Panc1 (cell line): Measurements from ENCODE around the gene SMYD4. TPM values are rescaled to one million over a fixed set of nuclear protein-coding genes. Genes with fewer than 3 reads are reported as not detected.

ENCODE experiments used
- ATAC-seq: fragments of 200-7000 bp; cut with Tn5 transposase; 2 replicates; pipeline ENCODE4 v1.9.1; 2020; ENCODE audit warnings: mild to moderate bottlenecking, moderate library complexity
- BruUV-seq: library from RNA; stranded (reverse); fragments of 400-500 nt; replicated peaks from 2 replicates; lab custom pipeline; 2021; lab: Mats Ljungman, UMichigan
- CTCF ChIA-PET: fragments of 300-600 bp; sonication (Branson Sonifier 250); formaldehyde crosslinking; loops from one replicate; lab custom pipeline; 2022; ENCODE audit warnings: antibody characterized with exemption; lab: Charles Lee
- POLR2A ChIA-PET: fragments of 300-600 bp; sonication (Branson Sonifier 250); formaldehyde crosslinking; loops from one replicate; lab custom pipeline; 2022; ENCODE audit warnings: antibody characterized with exemption; lab: Charles Lee
- DNase-seq: peaks from one replicate; pipeline ENCODE4 v3.0.0-alpha.2; 2010; ENCODE audit warnings: low read depth, low spot score
- H3K27ac ChIP-seq: 2 replicates; pipeline ENCODE4 v1.5.1; 2011; ENCODE audit warnings: mild to moderate bottlenecking, low read length, inconsistent platforms
- H3K27me3 ChIP-seq: fragments of 200-500 bp; sonication (Bioruptor generic); 2 replicates; pipeline ENCODE4 v1.6.0; 2014; ENCODE audit warnings: low read length, inconsistent platforms; ENCODE audit not compliant: control insufficient read depth, insufficient read depth
- H3K36me3 ChIP-seq: fragments of 200-500 bp; sonication (Bioruptor generic); 2 replicates; pipeline ENCODE4 v1.5.1; 2014; ENCODE audit warnings: inconsistent platforms, mild to moderate bottlenecking, low read length, moderate library complexity; ENCODE audit not compliant: control insufficient read depth, insufficient read depth
- H3K4me1 ChIP-seq: 2 replicates; pipeline ENCODE4 v1.5.1; 2011; ENCODE audit warnings: inconsistent platforms, mild to moderate bottlenecking, low read length, moderate library complexity; ENCODE audit not compliant: control insufficient read depth, insufficient read depth
- H3K4me3 ChIP-seq, 2 experiments: 2 replicates each; pipeline ENCODE4 v1.5.1; 2011 to 2012; ENCODE audit warnings: low read depth in 2 of 2, low read length in 2 of 2, mild to moderate bottlenecking in 2 of 2, inconsistent platforms in 1 of 2, moderate library complexity in 1 of 2
- H3K9me3 ChIP-seq: fragments of 200-500 bp; sonication (Bioruptor generic); 2 replicates; pipeline ENCODE4 v1.5.1; 2014; ENCODE audit warnings: low read depth, mild to moderate bottlenecking, inconsistent platforms, low read length, moderate library complexity; ENCODE audit not compliant: control insufficient read depth, insufficient read depth
- POLR2AphosphoS5 ChIP-seq: IDR thresholded peaks from 2 replicates; pipeline ENCODE4 v1.6.1; 2012; ENCODE audit warnings: mild to moderate bottlenecking, low read depth, low read length, moderate library complexity
- SIN3A ChIP-seq: IDR thresholded peaks from 2 replicates; pipeline ENCODE4 v1.6.1; 2012; ENCODE audit warnings: low read depth, mild to moderate bottlenecking, low read length, moderate library complexity, borderline replicate concordance; ENCODE audit not compliant: insufficient read depth
- TCF7L2 ChIP-seq: IDR thresholded peaks from 2 replicates; pipeline ENCODE4 v1.6.1; 2011; ENCODE audit warnings: mild to moderate bottlenecking, low read depth, low read length, inconsistent platforms
- in situ Hi-C: cut with HindIII; loops from 2 replicates; pipeline ENCODE4 v1.10.0; 2016; ENCODE audit warnings: low sequenced_read_pairs, low pct_unique_long_range_greater_than_20kb
- intact Hi-C: fragments of 100-400 bp; cut with micrococcal nuclease; formaldehyde crosslinking; loops from one replicate; pipeline ENCODE4 v1.10.0; 2022; ENCODE audit not compliant: unreplicated experiment
- total RNA-seq: library from RNA; stranded (reverse); gene quantifications from one replicate; pipeline ENCODE4 v1.2.1, GENCODE V29; 2021; ENCODE audit not compliant: unreplicated experiment
- TF ChIP-seq, protein P1 (sequence below): fragments of 450-650 bp; IDR thresholded peaks from 2 replicates; pipeline ENCODE4 v1.5.1; 2017; ENCODE audit warnings: mild to moderate bottlenecking
- TF ChIP-seq, protein P2 (sequence below), 2 experiments: IDR thresholded peaks; 2 replicates each; pipeline ENCODE4 v1.6.1; 2011 to 2012; ENCODE audit warnings: low read depth in 2 of 2, control low read depth in 1 of 2, low read length in 1 of 2, mild to moderate bottlenecking in 1 of 2, moderate library complexity in 1 of 2; ENCODE audit not compliant: insufficient read depth in 1 of 2

The SMYD4 gene
- total RNA-seq, 1 experiment from 2014 or later = 17.1 TPM

DNA sequence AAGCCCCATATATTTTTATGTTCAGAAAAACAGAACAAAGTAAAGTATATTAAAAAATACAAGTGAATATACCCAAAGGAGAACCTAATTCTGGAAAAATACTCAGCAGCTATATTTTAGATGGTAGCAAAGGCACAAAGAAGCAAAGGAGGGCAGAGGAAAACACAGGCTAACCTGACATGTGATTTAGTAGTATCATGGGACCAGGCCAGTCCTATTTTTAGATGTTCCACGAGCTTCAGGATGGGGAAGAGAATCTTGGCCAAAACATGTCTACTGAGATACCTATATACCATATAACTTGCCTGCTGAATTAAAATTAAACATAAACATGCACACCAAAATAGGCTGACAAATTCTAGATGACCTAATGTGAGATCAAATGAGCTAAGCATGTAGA is 32.9 kb downstream of the SMYD4 start:
- ChIA-PET CTCF (no interaction called here), POLR2A (no interaction called here)
- intact Hi-C loops (no loop called here), in situ Hi-C loops (no loop called here)
- Histone ChIP-seq H3K36me3 (no peaks in the 10 kb centered on the region), H3K9me3 (no peaks in the 10 kb centered on the region), H3K4me3 (no peak overlapping the region), H3K27ac (no peak overlapping the region), H3K4me1 (no peaks in the 10 kb centered on the region), H3K27me3 (no peaks in the 10 kb centered on the region)
- DNase-seq = no peak
- TF ChIP-seq, protein P1, sequence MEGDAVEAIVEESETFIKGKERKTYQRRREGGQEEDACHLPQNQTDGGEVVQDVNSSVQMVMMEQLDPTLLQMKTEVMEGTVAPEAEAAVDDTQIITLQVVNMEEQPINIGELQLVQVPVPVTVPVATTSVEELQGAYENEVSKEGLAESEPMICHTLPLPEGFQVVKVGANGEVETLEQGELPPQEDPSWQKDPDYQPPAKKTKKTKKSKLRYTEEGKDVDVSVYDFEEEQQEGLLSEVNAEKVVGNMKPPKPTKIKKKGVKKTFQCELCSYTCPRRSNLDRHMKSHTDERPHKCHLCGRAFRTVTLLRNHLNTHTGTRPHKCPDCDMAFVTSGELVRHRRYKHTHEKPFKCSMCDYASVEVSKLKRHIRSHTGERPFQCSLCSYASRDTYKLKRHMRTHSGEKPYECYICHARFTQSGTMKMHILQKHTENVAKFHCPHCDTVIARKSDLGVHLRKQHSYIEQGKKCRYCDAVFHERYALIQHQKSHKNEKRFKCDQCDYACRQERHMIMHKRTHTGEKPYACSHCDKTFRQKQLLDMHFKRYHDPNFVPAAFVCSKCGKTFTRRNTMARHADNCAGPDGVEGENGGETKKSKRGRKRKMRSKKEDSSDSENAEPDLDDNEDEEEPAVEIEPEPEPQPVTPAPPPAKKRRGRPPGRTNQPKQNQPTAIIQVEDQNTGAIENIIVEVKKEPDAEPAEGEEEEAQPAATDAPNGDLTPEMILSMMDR = no peak
- TF ChIP-seq SIN3A (no peak), TCF7L2 (no peak), POLR2AphosphoS5 (no peak)
- TF ChIP-seq, protein P2, sequence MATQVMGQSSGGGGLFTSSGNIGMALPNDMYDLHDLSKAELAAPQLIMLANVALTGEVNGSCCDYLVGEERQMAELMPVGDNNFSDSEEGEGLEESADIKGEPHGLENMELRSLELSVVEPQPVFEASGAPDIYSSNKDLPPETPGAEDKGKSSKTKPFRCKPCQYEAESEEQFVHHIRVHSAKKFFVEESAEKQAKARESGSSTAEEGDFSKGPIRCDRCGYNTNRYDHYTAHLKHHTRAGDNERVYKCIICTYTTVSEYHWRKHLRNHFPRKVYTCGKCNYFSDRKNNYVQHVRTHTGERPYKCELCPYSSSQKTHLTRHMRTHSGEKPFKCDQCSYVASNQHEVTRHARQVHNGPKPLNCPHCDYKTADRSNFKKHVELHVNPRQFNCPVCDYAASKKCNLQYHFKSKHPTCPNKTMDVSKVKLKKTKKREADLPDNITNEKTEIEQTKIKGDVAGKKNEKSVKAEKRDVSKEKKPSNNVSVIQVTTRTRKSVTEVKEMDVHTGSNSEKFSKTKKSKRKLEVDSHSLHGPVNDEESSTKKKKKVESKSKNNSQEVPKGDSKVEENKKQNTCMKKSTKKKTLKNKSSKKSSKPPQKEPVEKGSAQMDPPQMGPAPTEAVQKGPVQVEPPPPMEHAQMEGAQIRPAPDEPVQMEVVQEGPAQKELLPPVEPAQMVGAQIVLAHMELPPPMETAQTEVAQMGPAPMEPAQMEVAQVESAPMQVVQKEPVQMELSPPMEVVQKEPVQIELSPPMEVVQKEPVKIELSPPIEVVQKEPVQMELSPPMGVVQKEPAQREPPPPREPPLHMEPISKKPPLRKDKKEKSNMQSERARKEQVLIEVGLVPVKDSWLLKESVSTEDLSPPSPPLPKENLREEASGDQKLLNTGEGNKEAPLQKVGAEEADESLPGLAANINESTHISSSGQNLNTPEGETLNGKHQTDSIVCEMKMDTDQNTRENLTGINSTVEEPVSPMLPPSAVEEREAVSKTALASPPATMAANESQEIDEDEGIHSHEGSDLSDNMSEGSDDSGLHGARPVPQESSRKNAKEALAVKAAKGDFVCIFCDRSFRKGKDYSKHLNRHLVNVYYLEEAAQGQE (IDR thresholded peaks at IDR 0.05; ENCODE audit: insufficient read depth in 1 of 2, low read depth in 2 of 2, low read length in 1 of 2) = no peak
- no TSS peak for BruUV-seq
- ATAC-seq = no peak

DNA sequence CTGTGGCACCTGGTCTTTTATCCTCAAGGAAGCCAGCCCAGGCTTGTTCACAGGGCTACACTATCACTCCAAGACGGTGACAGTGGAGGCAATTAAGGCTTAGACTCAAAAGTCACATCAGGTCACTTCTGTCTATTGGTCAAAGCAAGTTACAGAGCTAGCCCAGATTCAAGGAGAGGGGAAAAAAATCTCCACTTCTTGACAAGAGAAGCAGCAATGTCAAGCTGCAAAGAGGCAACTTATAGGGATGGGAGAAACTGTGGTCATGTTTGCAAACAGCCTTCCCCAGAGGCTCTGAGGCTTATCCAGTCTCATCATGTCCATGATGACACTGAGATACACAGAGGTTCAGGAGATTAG is 36.3 kb downstream of the SMYD4 start:
- ChIA-PET POLR2A (no interaction called here), CTCF (no interaction called here)
- no peaks in the 10 kb centered on the region for H3K9me3 ChIP-seq
- no peak for TF ChIP-seq TCF7L2
- H3K27me3 ChIP-seq = no peaks in the 10 kb centered on the region
- ATAC-seq (no peak), DNase-seq (no peak)
- H3K4me1 ChIP-seq = no peaks in the 10 kb centered on the region
- H3K27ac ChIP-seq = no peak overlapping the region
- in situ Hi-C loops (no loop called here), intact Hi-C loops (no loop called here)
- H3K4me3 ChIP-seq = no peak overlapping the region
- no TSS peak for BruUV-seq
- H3K36me3 ChIP-seq = no peaks in the 10 kb centered on the region

DNA sequence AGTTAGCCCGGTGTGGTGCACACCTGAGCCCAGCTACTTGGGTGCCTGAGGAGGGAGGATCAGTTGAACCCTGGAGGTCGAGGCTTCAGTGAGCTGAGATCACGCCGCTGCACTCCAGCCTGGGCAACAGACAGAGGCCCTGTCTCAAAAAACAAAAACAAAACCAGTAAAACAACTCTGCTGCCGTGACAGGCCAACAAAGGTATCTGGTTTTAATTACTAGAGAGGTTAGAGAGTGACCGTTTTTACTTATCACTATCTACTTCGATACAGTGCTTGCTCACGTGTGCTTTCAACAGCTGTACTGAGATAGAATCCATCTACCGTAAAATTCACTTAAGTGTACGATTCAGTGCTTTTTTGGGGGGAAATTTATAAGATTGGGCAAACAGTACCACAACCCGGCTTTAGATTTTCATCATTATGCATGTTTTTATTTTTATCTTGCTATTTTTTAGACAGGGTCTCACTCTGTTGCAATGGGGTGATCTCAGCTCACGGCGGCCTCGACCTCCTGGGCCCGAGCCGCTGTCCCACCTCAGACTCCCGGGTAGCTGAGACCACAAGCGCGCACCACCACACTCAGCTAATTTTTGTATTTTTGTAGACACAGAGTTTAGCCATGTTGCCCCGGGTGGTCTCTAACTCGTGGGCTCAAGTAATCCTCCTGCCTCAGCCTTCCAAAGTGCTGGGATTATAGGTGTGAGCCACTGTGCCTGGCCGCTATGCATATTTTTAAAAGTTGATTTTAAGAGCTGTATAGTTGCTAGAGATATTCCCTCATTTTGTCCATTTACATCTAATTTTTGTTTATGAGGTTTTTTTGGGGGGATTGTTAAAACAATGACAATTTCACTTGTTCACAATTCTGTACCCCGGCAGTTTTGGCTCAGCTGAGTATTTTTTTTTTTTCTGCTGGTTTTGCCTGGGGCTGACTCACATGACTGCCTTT is 36.9 kb downstream of the SMYD4 start:
- Histone ChIP-seq H3K27ac (no peak overlapping the region), H3K4me3 (no peak overlapping the region), H3K27me3 (no peaks in the 10 kb centered on the region), H3K36me3 (no peaks in the 10 kb centered on the region), H3K9me3 (no peaks in the 10 kb centered on the region), H3K4me1 (peaks cover 4% of the 10 kb centered on the region; the same call in 1 of the 2 replicates)
- ChIA-PET POLR2A (interaction anchor here (0.7 kb wide), 1 partner anchor 39 kb away, joined by 4 read pairs; no protein-coding TSS in a partner anchor), CTCF (no interaction called here)
- TF ChIP-seq, protein P2 (IDR thresholded peaks at IDR 0.05; ENCODE audit: insufficient read depth in 1 of 2, low read depth in 2 of 2, low read length in 1 of 2) = no peak
- no peak for TF ChIP-seq SIN3A
- TF ChIP-seq, protein P1 = no peak
- in situ Hi-C loops (no loop called here), intact Hi-C loops (no loop called here)
- BruUV-seq = no TSS peak
- DNase-seq = no peak
- ATAC-seq = no peak
